Measurements from ENCODE around the gene MGAT4A. TPM values are rescaled to one million over a fixed set of nuclear protein-coding genes. Genes with fewer than 3 reads are reported as not detected.

MGAT4A gene
- total and polyA plus RNA-seq, 4 donors: 16.1 to 43.7 (median 31.9) TPM

DNA sequence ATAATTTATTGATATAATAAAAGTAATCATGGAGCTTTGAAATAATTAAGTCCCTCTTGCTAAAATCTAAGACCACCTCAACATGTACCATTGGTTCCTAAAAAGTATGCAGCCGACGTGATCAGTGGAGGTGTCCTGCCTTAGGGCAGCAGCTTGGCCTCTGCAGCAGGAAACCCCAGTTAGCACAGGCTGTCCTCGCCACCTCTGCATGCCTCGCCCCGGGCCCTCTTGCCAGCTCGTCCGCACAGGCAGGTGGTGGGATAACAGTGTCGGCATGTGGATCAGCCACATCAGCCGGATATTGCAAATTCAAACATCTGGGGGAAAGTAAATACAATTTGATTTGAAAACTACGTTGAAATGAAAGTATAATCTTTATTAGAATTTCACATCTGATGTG lies 145.5 kb downstream of the MGAT4A start:
- H3K4me3 ChIP-seq: no peak overlapping the region
- H3K36me3 ChIP-seq (ENCODE audit: control insufficient read depth in 4 of 4, insufficient read depth in 4 of 4, low read length in 4 of 4): peaks cover 3 to 36% (median 21%) of the 10 kb centered on the region in 4 donors
- H3K9me3 ChIP-seq (ENCODE audit: control insufficient read depth in 4 of 4, insufficient read depth in 3 of 4, low read length in 3 of 4): peaks cover 0 to 1% (median 0%) of the 10 kb centered on the region in 4 donors
- 95 to 98% methylated on average over 10 of the region's 10 CpGs for WGBS, 2 donors
- H3K27ac ChIP-seq (ENCODE audit: low read depth in 1 of 2, low read length in 1 of 2): no peak overlapping the region
- no peak for DNase-seq
- no peaks in the 10 kb centered on the region for H3K27me3 ChIP-seq (ENCODE audit: control insufficient read depth in 3 of 3, insufficient read depth in 3 of 3, low read length in 2 of 3)
- H3K9ac ChIP-seq (ENCODE audit: insufficient read depth in 1 of 2, low read length in 2 of 2): no peak overlapping the region
- no peak for ATAC-seq (ENCODE audit: insufficient read depth, low FRiP score)
- H3K4me1 ChIP-seq (ENCODE audit: control insufficient read depth in 5 of 5, insufficient read depth in 5 of 5, low read length in 5 of 5): no peaks in the 10 kb centered on the region
- TF ChIP-seq, protein P1, sequence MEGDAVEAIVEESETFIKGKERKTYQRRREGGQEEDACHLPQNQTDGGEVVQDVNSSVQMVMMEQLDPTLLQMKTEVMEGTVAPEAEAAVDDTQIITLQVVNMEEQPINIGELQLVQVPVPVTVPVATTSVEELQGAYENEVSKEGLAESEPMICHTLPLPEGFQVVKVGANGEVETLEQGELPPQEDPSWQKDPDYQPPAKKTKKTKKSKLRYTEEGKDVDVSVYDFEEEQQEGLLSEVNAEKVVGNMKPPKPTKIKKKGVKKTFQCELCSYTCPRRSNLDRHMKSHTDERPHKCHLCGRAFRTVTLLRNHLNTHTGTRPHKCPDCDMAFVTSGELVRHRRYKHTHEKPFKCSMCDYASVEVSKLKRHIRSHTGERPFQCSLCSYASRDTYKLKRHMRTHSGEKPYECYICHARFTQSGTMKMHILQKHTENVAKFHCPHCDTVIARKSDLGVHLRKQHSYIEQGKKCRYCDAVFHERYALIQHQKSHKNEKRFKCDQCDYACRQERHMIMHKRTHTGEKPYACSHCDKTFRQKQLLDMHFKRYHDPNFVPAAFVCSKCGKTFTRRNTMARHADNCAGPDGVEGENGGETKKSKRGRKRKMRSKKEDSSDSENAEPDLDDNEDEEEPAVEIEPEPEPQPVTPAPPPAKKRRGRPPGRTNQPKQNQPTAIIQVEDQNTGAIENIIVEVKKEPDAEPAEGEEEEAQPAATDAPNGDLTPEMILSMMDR (IDR thresholded peaks at IDR 0.05; ENCODE audit: control extremely low read depth, extremely low read depth): no peak

GRCh38 chr2:98583816-98584618 lies 146.9 kb downstream of the MGAT4A start:
- ATAC-seq (ENCODE audit: insufficient read depth, low FRiP score): no peak
- peaks cover 3 to 40% (median 19%) of the 10 kb centered on the region in 4 donors for H3K36me3 ChIP-seq (ENCODE audit: control insufficient read depth in 4 of 4, insufficient read depth in 4 of 4, low read length in 4 of 4)

DNA sequence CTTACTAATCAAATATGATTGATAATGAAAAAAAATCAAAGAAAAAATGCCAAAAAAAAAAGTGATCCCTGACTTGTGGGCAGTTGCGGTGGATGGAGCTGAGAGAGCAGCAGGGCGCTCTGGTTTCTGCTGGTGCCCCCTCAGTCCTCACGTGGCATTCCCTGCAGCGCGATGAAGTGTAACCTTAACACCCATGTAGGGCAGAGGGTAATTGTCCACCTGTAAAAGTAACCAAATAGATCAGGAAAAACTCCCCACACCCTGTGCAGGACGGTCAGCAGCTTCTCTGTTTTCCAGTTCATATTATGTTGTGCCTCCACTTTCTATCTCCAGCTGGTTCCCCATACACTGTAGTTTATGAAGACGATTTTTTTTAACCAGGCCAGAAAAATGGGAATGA lies 147.7 kb downstream of the MGAT4A start:
- Histone ChIP-seq H3K9ac (ENCODE audit: insufficient read depth in 1 of 2, low read length in 2 of 2) (no peak overlapping the region), H3K27ac (ENCODE audit: low read depth in 1 of 2, low read length in 1 of 2) (no peak overlapping the region), H3K9me3 (ENCODE audit: control insufficient read depth in 4 of 4, insufficient read depth in 3 of 4, low read length in 3 of 4) (peaks cover 0 to 1% (median 0%) of the 10 kb centered on the region in 4 donors), H3K36me3 (ENCODE audit: control insufficient read depth in 4 of 4, insufficient read depth in 4 of 4, low read length in 4 of 4) (peaks cover 3 to 40% (median 19%) of the 10 kb centered on the region in 4 donors), H3K4me3 (no peak overlapping the region), H3K27me3 (ENCODE audit: control insufficient read depth in 3 of 3, insufficient read depth in 3 of 3, low read length in 2 of 3) (no peaks in the 10 kb centered on the region), H3K4me1 (ENCODE audit: control insufficient read depth in 5 of 5, insufficient read depth in 5 of 5, low read length in 5 of 5) (no peaks in the 10 kb centered on the region)
- no peak for DNase-seq
- TF ChIP-seq, protein P1 (IDR thresholded peaks at IDR 0.05; ENCODE audit: control extremely low read depth, extremely low read depth): no peak
- no peak for ATAC-seq (ENCODE audit: insufficient read depth, low FRiP score)
- WGBS, 2 donors: 95 to 97% methylated on average over 7 of the region's 7 CpGs

More at GRCh38 chr2:98583816-98584618, 146.9 kb downstream of the MGAT4A start:
- H3K4me1 ChIP-seq (ENCODE audit: control insufficient read depth in 5 of 5, insufficient read depth in 5 of 5, low read length in 5 of 5): no peaks in the 10 kb centered on the region
- no peak for DNase-seq
- no peaks in the 10 kb centered on the region for H3K27me3 ChIP-seq (ENCODE audit: control insufficient read depth in 3 of 3, insufficient read depth in 3 of 3, low read length in 2 of 3)
- no peak overlapping the region for H3K4me3 ChIP-seq
- WGBS, 2 donors: 90 to 93% methylated on average over 10 of the region's 10 CpGs
- TF ChIP-seq, protein P1 (IDR thresholded peaks at IDR 0.05; ENCODE audit: control extremely low read depth, extremely low read depth): no peak
- no peak overlapping the region for H3K9ac ChIP-seq (ENCODE audit: insufficient read depth in 1 of 2, low read length in 2 of 2)
- H3K9me3 ChIP-seq (ENCODE audit: control insufficient read depth in 4 of 4, insufficient read depth in 3 of 4, low read length in 3 of 4): peaks cover 0 to 1% (median 0%) of the 10 kb centered on the region in 4 donors
- no peak overlapping the region for H3K27ac ChIP-seq (ENCODE audit: low read depth in 1 of 2, low read length in 1 of 2)
